Activated CD4-positive, alpha-beta T cell treated with anti-CD3 and anti-CD28 coated beads, Interleukin-2, amount 50 U/mL, for 24 hours (primary cell): Measurements from ENCODE around the gene ADGRV1.
"Not testable (repeated sequence)": the region's sequence is repeated elsewhere in the genome, so short reads cannot be mapped to it uniquely, and the experiment has no call there.

ENCODE experiments used
- DNase-seq, 2 donors: peaks; one replicate each; pipeline ENCODE4 v3.0.0-alpha.2; 2020; ENCODE audit warnings: low read depth in 1 of 2, low spot score in 1 of 2

Gene ADGRV1

DNA sequence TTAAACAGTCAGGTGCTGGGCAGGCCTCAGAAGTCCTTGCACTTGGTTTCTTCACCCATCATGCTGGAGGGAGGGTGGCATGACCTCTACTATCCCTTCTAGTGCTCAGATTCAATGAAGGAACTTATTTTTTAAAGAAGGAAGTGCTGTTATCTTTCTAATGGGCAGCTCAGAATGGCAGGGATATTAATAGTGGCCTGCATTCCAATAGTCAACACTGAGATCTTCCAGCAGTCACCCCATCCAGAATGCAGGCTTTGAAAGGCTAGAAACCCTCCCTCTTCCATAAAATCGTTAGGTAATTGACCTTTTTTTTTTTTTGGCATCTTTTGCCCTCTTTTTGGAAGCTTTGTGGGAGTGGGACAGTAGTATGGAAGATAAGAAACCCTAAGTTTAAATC, 499.6 kb downstream of the ADGRV1 start:
- DNase-seq: no peak

DNA sequence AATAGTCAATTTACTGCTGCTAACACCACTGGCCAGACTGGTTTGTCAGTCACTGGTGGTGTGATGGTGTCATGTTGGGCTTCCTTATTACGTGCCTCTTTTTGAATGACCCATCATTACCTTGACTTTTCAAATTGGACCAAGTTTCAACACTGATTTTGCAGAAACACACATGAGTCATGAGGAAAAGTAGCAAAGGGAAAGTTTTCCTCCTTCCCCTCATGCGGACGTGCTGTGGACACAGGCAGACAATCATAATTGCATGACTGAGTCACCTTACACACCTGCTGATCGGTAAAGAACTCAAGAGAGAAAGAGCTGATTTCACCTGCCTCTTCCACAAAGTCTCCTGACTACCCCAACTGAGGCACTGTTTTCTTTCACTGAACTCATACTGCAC, 500.0 kb downstream of the ADGRV1 start:
- no peak for DNase-seq

DNA sequence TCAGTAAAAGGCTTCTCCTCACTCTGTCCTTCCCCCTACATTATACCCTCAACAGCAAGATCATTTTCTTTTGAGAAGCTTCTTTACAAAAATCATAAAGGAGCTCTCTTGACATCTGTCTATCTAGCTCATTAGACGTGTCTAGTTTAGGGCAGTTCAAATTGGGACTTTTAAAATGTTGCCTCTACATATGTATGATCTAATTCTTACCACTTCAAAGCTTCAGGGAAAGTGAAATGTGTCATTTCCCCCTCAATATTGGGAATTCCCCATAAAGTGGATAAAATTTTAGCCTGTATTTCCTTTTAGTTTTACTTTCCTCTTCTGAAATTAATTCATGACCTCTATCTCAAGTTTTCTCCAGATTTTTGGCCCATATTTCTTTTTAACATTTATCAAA, 500.8 kb downstream of the ADGRV1 start:
- DNase-seq: no peak

DNA sequence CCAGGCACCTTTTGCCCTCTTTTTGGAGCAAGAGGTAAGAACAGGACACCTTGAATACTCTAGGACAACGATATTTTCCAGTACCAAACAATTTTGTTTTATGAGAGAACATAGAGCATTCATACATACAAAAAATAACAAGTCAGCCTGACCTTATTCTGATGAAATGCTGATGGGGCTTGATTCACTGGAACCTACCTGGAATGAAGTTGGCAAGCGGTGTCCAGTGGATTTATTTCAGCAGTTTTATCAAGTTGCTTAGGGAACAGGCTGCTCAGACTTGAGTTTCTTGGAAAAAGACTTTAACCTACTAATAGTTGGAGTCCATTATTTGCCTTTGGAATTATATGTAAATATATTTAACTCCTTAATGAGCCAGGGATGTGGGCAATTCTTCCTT, 502.5 kb downstream of the ADGRV1 start:
- DNase-seq: no peak

DNA sequence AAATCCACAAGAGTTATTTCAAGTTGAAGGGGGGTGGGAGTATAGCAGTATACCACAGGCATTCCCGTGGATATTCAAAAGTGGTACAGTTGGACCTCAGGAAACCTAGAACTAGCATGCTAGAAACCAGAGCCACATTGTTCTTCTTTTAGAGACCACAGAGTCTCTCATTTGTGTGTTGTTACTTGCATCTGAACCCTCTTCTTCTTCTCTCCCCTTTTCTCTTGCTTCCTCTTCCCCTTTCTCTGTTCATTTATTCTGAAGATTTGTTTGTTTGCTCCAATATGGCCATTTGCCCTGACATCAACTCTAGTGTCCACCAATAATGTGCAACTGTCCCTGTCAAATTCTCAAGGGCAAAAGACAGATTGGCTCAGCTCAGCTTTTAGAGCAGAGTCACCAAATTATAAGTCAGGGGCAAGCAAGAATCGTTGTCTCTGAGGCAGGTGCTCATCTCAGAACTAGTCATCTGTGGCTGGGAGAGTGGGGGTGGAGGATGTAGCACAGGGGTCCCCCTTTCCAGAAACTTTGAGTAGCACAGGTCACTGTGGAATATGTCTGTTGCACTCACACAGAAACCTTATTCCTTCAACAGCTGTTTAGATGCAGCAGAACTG, 503.5 kb downstream of the ADGRV1 start:
- DNase-seq: no peak

DNA sequence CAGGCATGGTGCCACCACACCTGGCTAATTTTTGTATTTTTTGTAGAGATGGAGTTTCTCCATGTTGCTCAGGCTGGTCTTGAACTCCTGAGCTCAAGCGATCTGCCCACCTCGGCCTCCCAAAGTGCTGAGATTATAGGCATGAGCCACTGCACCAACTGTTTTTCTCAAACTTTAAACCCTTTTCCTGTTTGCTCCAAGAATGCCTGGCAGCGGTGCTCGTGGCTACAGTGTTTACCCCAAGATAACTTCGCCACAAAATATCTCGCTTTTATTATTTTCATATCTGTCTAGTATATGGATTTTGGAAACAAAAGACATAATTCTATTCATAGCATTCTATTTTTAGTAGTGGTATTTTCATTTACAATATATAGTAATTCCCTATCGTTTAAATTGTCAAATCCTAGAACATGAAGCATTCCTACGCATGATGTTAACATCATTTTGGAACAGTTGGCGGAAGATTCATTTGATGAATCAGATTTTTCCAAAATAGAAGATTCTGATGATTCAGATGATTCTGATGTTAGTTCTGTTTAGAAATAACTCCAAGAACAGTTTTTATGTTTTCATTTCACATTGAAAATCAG, 504.6 kb downstream of the ADGRV1 start:
- not testable (repeated sequence) for DNase-seq

DNA sequence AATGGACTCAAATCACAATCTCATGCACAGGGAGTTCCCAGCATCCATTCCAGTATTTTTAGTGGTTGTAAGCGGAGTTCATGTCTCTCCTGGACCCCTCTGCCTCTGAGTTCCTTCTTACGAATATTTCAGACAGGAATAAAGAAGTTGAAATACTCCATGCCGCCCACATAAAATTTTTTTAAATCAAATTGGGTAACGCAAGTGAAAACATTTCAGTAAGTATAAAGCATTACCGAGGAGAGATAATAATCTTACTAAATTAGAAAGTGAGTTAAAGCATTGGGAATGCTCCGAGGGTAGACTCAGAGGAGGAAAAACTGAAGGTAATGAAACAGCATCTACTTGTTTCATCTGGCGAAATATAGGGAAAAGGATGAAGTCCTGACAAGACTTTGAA, 506.9 kb downstream of the ADGRV1 start:
- DNase-seq: no peak

DNA sequence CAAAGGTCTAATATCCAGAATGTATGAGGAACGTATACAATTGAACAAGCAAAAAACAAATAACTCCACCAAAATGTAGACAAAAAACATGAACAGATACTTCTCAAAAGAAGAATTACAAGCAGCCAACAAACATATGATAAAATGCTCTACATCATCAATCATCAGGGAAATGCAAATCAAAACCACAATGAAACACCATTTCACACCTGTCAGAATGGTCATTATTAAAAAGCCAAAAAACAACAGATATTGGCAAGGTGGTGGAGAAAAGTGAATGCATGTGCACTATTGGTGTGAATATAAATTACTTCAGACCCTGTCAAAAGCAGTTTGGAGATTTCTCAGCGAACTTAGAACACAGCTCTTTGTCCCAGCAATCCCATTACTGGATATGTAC, 510.8 kb downstream of the ADGRV1 start:
- DNase-seq: no peak

DNA sequence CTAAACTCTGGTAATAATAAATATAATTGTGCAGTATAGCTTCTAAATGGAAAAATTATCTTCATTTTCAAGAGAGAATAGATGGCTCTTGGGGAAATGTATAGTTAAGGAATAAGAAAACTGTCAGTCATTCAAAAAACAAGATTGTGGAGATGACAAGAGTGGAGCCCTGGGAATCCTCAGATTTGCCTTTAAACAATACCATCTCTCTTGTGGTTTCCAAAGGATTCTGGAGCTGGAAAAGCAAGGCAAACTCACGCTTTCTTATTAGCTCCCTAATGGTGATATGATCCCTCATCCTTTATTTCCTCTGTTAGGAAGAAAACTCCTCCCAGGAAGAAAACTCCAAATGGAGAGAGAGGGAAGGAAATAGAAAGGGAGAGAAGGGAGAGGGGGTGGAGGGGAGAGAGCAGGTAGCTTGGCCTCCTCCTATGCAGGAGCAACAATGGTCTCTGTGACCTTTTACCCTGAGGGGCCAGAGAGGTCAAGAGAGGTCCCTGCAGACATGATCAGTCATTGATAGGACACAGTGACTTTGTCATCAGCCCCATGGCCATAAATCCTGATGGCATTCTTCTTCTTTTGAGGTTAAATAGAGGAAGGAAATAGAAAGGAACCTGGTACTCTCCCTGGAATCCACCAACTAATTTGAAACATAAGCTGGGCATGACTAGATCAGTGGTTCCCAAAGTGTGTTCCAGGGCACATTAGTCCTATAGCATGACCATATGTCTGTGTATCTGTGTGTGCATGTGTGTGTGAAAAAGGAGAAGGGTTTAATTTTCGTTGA, 512.4 kb downstream of the ADGRV1 start:
- DNase-seq: no peak

DNA sequence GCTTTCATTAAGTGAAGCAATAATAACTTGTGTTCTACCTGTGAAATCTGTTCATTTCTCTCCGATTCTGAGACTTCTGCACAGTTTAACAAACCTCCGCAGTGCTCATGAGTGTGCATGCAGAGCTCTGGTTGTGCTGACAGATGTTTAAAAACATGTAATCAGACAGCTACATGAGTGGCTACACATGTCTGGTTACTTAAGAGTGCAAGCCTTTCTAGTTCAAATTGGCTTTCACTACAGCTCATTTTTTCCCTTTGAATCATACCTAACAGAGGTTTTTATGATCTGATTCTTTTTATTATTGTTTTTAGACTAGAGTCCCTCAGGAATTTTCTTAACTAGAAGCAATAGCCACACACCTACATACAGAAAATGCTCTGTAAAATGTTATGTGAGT, 514.3 kb downstream of the ADGRV1 start:
- DNase-seq: no peak

DNA sequence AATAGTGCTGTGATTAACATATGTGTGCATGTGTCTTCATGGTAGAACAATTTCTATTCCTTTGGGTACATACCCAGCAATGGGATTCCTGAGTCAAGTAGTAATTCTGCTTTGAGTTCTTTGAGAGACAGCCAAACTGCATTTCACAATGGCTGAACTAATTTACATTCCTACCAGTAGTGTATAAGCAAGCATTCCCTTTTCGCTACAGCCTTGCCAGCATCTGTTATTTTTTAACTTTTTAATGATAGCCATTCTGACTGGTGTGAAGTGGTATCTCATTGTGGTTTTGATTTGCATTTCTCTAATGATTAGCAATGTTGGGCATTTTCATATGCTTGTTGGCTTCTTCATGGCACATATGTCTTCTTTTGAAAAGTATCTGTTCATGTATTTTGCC, 516.0 kb downstream of the ADGRV1 start:
- no peak for DNase-seq

DNA sequence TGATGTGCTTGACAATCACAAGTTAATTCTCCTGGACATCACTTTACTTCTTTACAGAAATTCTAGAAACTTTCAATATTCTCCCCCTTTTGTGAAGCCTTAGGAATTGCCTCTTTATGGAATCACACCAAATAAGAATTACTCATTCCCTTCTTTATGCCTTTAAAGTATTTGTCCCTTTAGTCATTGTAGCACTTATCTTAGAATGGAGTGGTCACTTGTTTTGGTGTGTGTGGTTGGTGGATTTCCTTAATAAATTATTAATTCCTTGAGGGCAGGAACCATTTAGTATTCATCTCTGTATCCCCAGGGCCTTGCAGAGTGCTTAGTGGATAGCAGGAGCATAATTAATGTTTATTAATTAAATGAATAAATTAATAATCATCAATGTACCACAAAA, 517.5 kb downstream of the ADGRV1 start:
- DNase-seq: no peak

DNA sequence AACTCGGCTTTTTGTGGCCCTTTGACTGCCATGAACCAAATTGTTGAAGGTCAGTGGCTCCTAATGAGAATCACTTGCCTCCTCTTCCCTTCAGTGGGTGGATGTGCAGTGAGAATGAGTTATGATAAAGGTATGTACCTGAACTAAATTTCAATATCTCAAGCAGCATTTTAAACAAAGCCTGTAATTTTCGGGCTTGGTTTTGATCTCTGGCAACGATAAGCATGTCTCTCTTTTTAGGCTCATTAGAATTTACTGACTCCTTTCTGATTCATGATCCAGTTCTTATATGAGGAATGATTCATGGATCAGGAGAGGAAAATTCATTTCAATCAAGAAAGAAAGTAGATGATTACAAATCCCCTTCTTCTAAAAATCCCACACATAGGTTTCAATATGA, 519.0 kb downstream of the ADGRV1 start:
- DNase-seq: no peak

DNA sequence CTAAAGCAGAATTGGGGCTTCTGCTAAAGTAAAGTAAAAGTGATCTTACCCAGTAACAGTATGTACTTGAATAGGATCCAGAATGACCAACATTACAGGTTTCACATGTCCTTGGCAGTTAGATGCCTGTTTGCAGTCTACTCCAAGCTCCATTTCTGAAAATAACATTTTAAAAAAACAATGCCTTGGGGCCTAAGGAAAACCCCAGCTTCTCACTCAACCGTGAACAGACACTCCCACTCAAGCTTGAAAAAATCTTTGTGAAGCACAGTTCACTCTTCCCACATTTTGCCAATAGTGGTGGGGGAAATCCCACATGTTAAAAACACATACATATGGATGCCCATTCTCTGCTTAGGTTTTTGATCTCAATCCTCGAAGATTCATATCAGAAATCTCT, 520.4 kb downstream of the ADGRV1 start:
- DNase-seq: no peak

DNA sequence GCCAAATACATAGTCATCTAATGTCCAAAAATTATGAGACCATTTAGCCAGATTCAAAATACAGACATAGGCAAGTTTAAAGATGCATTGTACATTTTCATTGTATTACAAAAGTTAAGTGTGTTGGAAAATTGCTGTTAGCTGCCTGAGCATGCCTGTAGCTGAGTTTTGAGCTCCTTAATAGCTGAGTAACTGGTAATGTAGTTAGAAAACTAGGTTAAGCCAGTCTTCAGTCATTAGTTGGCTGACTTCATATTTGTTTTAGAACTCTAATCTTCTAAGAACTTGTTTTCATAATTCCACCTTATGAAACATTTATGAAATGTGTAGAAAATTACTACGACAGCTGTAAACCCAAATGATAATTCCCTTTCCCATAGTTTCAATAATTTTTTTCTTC, 531.2 kb downstream of the ADGRV1 start:
- DNase-seq: no peak

DNA sequence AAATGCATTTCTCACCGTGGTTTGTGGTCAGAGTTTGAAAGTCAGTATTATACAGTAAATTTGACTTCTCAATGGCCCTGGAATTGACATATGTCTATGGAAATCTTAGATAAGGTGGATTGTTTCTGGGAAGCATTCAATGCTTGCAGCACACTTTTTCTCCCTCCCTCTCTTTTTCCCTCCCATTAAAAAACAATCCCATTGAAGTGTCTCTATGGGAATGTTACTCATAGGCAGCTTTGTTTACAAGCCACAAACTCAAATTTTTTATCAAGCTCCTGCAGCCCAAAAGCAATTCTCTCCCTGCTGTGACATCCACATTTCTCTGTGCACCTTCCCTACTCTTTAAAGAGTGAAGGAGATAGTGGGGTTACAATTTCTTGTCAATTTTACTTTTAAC, 532.4 kb downstream of the ADGRV1 start:
- DNase-seq: no peak

DNA sequence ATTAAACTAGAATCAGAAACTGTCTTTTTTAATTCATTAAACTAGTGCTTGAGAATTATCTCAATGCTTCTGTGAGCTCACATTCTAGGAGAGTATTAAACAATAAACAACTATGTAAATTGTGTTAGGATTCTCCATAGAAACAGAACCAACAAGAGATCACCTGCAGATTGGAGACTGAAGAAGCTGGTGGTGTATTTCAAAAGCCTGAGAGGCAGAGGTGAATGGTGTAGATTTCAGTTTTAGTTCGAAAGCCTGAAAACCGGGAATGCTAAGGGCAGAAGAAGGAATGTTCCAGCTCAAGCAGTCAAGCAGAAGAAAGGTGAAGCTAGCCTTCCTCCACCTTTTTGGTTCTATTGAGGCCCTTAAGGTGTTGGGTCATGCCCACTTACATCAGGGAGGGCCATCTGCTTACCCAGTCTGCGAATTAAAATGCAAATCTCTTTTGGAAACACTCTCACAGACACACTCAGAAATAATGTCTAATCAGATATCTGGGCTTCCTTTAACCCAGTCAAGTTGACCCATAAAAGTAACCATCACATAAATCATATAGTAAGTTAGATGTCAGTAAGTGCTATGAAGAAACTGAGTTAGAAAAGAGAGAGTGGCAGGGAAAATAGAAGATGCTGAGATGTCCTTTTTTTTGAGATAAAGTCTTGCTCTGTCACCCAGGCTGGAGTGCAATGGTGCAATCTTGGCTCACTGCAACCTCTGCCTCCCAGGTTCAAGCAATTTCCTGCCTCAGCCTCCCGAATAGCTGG, 533.1 kb downstream of the ADGRV1 start:
- no peak for DNase-seq

DNA sequence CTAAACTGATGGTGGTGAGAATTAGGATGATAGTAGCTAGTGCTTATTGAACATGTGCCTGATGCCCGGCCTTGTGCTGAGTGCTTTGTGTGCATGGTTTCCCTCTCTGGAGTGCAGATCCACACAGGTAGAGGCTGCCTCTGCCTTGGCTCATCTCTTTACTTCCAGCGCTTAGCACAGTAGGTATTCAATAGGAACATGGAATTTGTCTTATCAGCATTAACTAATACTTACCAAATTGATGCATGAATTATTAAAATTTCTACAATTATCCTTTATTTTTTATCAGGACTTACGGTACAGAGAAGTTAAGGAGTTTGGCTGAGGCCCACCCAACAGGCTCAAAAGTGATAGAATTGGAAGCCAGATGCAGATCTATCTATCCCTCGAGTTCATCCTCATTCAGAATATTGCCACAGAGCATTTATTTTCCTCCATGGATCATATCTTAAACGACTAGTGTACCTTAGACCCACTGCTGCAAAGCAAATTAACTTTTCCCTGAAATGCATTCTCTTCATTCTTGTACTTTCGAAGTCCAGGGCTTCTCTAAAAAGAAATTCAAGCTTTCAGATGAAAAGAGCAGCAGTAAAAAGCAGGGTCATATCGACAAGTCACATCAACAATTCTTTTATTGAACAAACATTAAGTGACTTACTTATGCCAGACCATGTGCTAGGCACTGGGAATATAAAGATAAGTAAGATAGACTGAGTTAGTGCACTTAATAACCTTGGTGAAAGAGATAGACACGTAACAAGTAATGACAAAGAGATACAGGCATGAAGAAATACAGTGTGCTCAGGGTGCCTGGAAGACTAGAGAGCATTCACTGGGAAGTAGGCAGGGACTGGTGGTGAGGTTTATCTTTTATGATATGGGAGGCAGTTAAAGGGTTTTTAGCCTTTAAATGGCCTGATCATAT, 534.5 kb downstream of the ADGRV1 start:
- no peak for DNase-seq

DNA sequence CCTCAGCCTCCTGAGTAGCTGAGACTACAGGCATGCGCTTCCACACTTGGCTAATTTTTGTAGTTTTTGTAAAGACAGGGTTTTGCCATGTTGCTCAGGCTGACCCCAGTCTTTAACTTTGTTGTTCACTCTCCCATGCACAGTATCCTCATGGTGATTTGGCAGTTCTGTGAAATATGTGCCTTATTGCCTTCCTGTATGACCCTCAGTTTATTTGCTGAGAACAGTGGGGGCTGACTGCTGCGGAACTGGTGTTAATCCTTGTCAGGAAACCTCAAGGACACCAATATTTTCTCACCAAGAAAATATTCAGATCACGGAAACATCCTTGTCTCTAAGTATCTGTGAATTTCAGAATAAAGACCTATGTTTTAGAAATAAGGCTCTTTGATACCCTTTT, 536.7 kb downstream of the ADGRV1 start:
- DNase-seq: no peak

DNA sequence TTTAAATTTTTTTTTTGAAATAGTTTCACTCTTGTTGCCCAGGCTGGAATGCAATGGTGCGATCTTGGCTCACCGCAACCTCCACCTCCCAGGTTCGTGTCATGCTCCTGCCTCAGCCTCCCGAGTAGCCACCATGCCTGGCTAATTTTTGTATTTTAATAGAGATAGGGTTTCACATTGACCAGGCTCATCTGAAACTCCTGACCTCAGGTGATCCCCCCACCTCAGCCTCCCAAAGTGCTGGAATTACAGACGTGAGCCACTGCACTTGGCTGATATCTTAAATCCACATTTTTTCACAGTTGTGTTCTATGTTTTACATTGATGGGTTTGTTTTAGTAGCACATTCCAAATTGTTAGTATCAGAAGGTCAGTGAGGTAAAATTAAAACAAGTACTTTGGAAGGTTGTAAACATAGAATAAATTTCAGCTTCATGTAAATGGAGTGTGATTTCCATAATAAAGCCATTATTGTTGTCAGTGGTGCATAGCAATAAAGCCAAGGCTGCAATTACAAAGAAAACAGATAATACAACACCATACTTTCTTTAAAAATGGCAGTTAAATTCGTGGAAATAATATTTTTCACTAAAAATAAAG, 537.3 kb downstream of the ADGRV1 start:
- no peak for DNase-seq
